GM18951 (cell line): ENCODE data around the gene TTC13.
"Not testable (repeated sequence)": the region's sequence is repeated elsewhere in the genome, so short reads cannot be mapped to it uniquely, and the experiment has no call there.

Experiments used
- POLR2A ChIP-seq: IDR thresholded peaks from 4 replicates; pipeline ENCODE4 v1.6.1; 2011; ENCODE audit warnings: mild to moderate bottlenecking; ENCODE audit not compliant: insufficient read length, insufficient read depth; ENCODE audit errors: extremely low read depth
- in situ Hi-C: fragments of 300-500 bp; cut with MboI; formaldehyde crosslinking; loops from one replicate; pipeline ENCODE4 v1.12.0; 2022; ENCODE audit warnings: low sequenced_read_pairs, mixed read lengths, inconsistent platforms; ENCODE audit not compliant: unreplicated experiment

TTC13 gene

GRCh38 chr1:231013391-231014015 lies 34.8 kb upstream of the TTC13 start:
- in situ Hi-C loops = no loop called here
- no peak for TF ChIP-seq POLR2A

GRCh38 chr1:231011963-231012362 lies 33.3 kb upstream of the TTC13 start:
- no peak for TF ChIP-seq POLR2A
- in situ Hi-C loops = no loop called here

GRCh38 chr1:231011360-231011759 lies 32.7 kb upstream of the TTC13 start:
- in situ Hi-C loops = no loop called here
- TF ChIP-seq POLR2A = no peak

GRCh38 chr1:231007535-231007934 lies 28.9 kb upstream of the TTC13 start:
- in situ Hi-C loops = not testable (repeated sequence)

GRCh38 chr1:231001892-231002291 lies 23.2 kb upstream of the TTC13 start:
- no peak for TF ChIP-seq POLR2A
- in situ Hi-C loops = no loop called here

GRCh38 chr1:231000639-231001038 lies 22.0 kb upstream of the TTC13 start:
- in situ Hi-C loops = no loop called here
- no peak for TF ChIP-seq POLR2A

GRCh38 chr1:231000201-231000600 lies 21.5 kb upstream of the TTC13 start:
- in situ Hi-C loops = no loop called here
- TF ChIP-seq POLR2A = no peak

- no peak for TF ChIP-seq POLR2A
- in situ Hi-C loops = no loop called here
Measured at GRCh38 chr1:230994860-230995259, 16.2 kb upstream of the TTC13 start.

- no peak for TF ChIP-seq POLR2A
- in situ Hi-C loops = no loop called here
Measured at GRCh38 chr1:230992100-230992774, 13.6 kb upstream of the TTC13 start.

- in situ Hi-C loops = no loop called here
- no peak for TF ChIP-seq POLR2A
Measured at GRCh38 chr1:230987448-230987847, 8.8 kb upstream of the TTC13 start.

GRCh38 chr1:230986976-230987375 lies 8.3 kb upstream of the TTC13 start:
- no peak for TF ChIP-seq POLR2A
- in situ Hi-C loops = no loop called here

- TF ChIP-seq POLR2A = no peak
- in situ Hi-C loops = no loop called here
Measured at GRCh38 chr1:230985711-230986110, 7.0 kb upstream of the TTC13 start.

- in situ Hi-C loops = not testable (repeated sequence)
Measured at GRCh38 chr1:230984622-230985515, 6.2 kb upstream of the TTC13 start.

GRCh38 chr1:230983811-230984210 lies 5.2 kb upstream of the TTC13 start:
- in situ Hi-C loops = no loop called here
- TF ChIP-seq POLR2A = no peak
